MM.1S (cell line): ENCODE results near the gene MTARC2.

Experiments used
- CTCF ChIP-seq: fragments of 300-600 bp; sonication (generic); IDR thresholded peaks from 2 replicates; pipeline ENCODE4 v1.5.1; 2016; ENCODE audit warnings: antibody characterized with exemption, low read length, mixed read lengths
- EZH2 ChIP-seq: fragments of 300-600 bp; sonication (generic); optimal IDR thresholded peaks from 2 replicates; pipeline ENCODE3; 2017; ENCODE audit warnings: low read depth, mild to moderate bottlenecking, antibody characterized with exemption, low read length, mixed read lengths

GRCh38 chr1:220699044-220699443 lies 49.1 kb upstream of the MTARC2 start:
- no peak for TF ChIP-seq CTCF
- TF ChIP-seq EZH2 = no peak
